ENCODE data around the gene ACKR3. TPM values are rescaled to one million over a fixed set of nuclear protein-coding genes. Genes with fewer than 3 reads are reported as not detected.

The ACKR3 gene
- total RNA-seq, 2 experiments from 2014 or later = 0.61 to 0.74 TPM

DNA sequence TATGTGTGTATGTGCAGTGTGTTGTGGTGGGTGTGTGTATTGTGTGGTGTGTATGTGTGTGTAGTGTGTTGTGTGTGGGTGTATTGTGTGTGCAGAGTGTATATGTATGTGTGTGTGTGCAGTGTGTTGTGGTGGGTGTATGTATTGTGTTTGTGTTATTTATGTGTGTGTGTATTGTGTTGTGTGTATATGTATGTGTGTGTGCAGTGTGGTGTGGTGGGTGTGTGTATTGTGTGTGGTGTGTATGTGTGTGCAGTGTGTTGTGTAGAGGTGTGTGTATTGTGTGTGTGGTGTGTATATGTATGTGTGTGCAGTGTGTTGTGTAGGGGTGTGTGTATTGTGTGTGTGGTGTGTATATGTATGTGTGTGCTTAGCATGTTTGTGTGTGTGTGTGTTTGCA is 24.3 kb downstream of the ACKR3 start:
- Mint-ChIP-seq H3K27ac (no peak overlapping the region), H3K4me1 (ENCODE audit: low read depth) (no peaks in the 10 kb centered on the region), H3K9me3 (no peaks in the 10 kb centered on the region), H3K27me3 (no peaks in the 10 kb centered on the region), H3K4me3 (no peak overlapping the region), H3K36me3 (ENCODE audit: low read depth) (no peaks in the 10 kb centered on the region)
- ATAC-seq (ENCODE audit: poor library complexity) = no peak
- ChIA-PET CTCF (no interaction called here), POLR2A (no interaction called here)
- no peak overlapping the region for H3K4me3 ChIP-seq (ENCODE audit: low read length)
- no peak for DNase-seq
- H3K27ac ChIP-seq (ENCODE audit: low read depth in 1 of 2, low read length in 2 of 2) = no peak overlapping the region
- intact Hi-C loops (cut with DNase I, micrococcal nuclease) = loop anchor here in 1 of 2 experiments (10.0 kb wide), 1 partner anchor 441 kb away; no protein-coding TSS in a partner anchor
- H3K9me3 ChIP-seq (ENCODE audit: control insufficient read depth in 1 of 2, insufficient read depth in 1 of 2, low read length in 2 of 2) = peaks cover 0 to 4% of the 10 kb centered on the region in 2 experiments
- TF ChIP-seq, protein P1, sequence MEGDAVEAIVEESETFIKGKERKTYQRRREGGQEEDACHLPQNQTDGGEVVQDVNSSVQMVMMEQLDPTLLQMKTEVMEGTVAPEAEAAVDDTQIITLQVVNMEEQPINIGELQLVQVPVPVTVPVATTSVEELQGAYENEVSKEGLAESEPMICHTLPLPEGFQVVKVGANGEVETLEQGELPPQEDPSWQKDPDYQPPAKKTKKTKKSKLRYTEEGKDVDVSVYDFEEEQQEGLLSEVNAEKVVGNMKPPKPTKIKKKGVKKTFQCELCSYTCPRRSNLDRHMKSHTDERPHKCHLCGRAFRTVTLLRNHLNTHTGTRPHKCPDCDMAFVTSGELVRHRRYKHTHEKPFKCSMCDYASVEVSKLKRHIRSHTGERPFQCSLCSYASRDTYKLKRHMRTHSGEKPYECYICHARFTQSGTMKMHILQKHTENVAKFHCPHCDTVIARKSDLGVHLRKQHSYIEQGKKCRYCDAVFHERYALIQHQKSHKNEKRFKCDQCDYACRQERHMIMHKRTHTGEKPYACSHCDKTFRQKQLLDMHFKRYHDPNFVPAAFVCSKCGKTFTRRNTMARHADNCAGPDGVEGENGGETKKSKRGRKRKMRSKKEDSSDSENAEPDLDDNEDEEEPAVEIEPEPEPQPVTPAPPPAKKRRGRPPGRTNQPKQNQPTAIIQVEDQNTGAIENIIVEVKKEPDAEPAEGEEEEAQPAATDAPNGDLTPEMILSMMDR (IDR thresholded peaks at IDR 0.05) = no peak
- no peaks in the 10 kb centered on the region for H3K27me3 ChIP-seq (ENCODE audit: control insufficient read depth in 1 of 2, insufficient read depth in 2 of 2, low read length in 2 of 2)
- H3K36me3 ChIP-seq (ENCODE audit: insufficient read depth, low read length) = no peaks in the 10 kb centered on the region
- no peaks in the 10 kb centered on the region for H3K4me1 ChIP-seq (ENCODE audit: insufficient read depth, low read length)

DNA sequence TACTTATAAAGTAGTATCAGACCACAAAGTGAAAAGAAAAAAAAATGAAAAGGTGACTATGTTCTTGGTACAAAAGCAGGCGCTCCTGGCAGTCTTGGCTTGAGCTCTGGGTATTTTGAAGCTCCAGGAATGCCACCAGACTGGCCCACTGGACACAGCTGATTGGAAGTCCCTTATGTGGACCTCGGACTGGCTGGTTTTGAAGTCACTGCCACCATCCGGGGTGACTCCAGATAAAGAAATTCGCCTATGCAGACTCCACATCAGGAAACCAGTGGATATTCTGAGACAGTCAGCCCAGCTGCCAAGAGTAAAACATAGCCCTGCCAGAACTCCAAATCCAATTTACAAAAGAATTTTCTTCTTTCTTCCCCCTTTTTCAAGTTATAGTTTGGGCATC is 28.0 kb downstream of the ACKR3 start:
- ChIA-PET POLR2A (no interaction called here), CTCF (no interaction called here)
- Mint-ChIP-seq H3K9me3 (no peaks in the 10 kb centered on the region), H3K36me3 (ENCODE audit: low read depth) (no peaks in the 10 kb centered on the region), H3K4me1 (ENCODE audit: low read depth) (no peaks in the 10 kb centered on the region), H3K27ac (no peak overlapping the region), H3K4me3 (no peak overlapping the region), H3K27me3 (peaks cover 14% of the 10 kb centered on the region)
- TF ChIP-seq, protein P1 (IDR thresholded peaks at IDR 0.05) = no peak
- H3K4me1 ChIP-seq (ENCODE audit: insufficient read depth, low read length) = no peaks in the 10 kb centered on the region
- H3K36me3 ChIP-seq (ENCODE audit: insufficient read depth, low read length) = no peaks in the 10 kb centered on the region
- no peak for DNase-seq
- H3K9me3 ChIP-seq (ENCODE audit: control insufficient read depth in 1 of 2, insufficient read depth in 1 of 2, low read length in 2 of 2) = no peaks in the 10 kb centered on the region
- no peak for ATAC-seq (ENCODE audit: poor library complexity)
- intact Hi-C loops (cut with DNase I, micrococcal nuclease) = loop anchor here in 1 of 2 experiments (10.0 kb wide), 1 partner anchor 437 kb away; no protein-coding TSS in a partner anchor
- H3K27ac ChIP-seq (ENCODE audit: low read depth in 1 of 2, low read length in 2 of 2) = no peak overlapping the region
- H3K27me3 ChIP-seq (ENCODE audit: control insufficient read depth in 1 of 2, insufficient read depth in 2 of 2, low read length in 2 of 2) = no peaks in the 10 kb centered on the region
- no peak overlapping the region for H3K4me3 ChIP-seq (ENCODE audit: low read length)

DNA sequence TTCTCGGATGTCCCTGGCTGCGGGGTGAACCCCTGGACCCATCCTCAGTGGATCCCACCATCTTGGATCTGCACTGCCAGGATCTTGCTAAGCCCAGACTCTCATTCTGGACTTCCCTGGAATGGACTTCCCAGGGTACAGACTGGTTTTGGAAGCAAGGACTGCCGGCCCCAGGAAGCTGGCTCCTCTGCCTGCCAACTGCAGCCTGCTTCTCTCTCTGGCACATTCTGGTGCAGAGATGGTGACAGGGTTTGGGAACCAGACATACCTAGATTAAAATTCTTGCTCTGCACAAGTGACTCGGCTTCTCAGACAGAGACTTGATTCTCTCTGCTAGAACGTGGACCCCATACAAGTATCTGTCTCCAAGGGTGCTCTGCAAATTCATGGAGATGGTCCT is 29.4 kb downstream of the ACKR3 start:
- Mint-ChIP-seq H3K4me1 (ENCODE audit: low read depth) (no peaks in the 10 kb centered on the region), H3K4me3 (no peak overlapping the region), H3K36me3 (ENCODE audit: low read depth) (no peaks in the 10 kb centered on the region), H3K9me3 (no peaks in the 10 kb centered on the region), H3K27ac (no peak overlapping the region), H3K27me3 (peaks cover 18% of the 10 kb centered on the region)
- Histone ChIP-seq H3K27ac (ENCODE audit: low read depth in 1 of 2, low read length in 2 of 2) (no peak overlapping the region), H3K4me3 (ENCODE audit: low read length) (no peak overlapping the region), H3K27me3 (ENCODE audit: control insufficient read depth in 1 of 2, insufficient read depth in 2 of 2, low read length in 2 of 2) (no peaks in the 10 kb centered on the region), H3K36me3 (ENCODE audit: insufficient read depth, low read length) (no peaks in the 10 kb centered on the region), H3K4me1 (ENCODE audit: insufficient read depth, low read length) (no peaks in the 10 kb centered on the region), H3K9me3 (ENCODE audit: control insufficient read depth in 1 of 2, insufficient read depth in 1 of 2, low read length in 2 of 2) (no peaks in the 10 kb centered on the region)
- POLR2A ChIA-PET = no interaction called here
- CTCF ChIA-PET = no interaction called here
- TF ChIP-seq, protein P1 (IDR thresholded peaks at IDR 0.05) = no peak
- intact Hi-C loops (cut with DNase I, micrococcal nuclease) = loop anchor here in 1 of 2 experiments (10.0 kb wide), 1 partner anchor 436 kb away; no protein-coding TSS in a partner anchor
- no peak for ATAC-seq (ENCODE audit: poor library complexity)
- no peak for DNase-seq
